NB4 (cell line): ENCODE data around the gene CCNY.

Experiments
- MAX ChIP-seq: IDR thresholded peaks from 2 replicates; pipeline ENCODE4 v1.6.1; 2011; ENCODE audit warnings: low read depth, low read length
- POLR2A ChIP-seq: IDR thresholded peaks from 2 replicates; pipeline ENCODE4 v1.6.1; 2011; ENCODE audit warnings: mild to moderate bottlenecking; ENCODE audit not compliant: insufficient read length; ENCODE audit errors: extremely low read depth

GRCh38 chr10:35445150-35445884 is 109.0 kb downstream of the CCNY start:
- TF ChIP-seq MAX: no peak
- TF ChIP-seq POLR2A: no peak
